Measurements from ENCODE around the gene SORCS2.

DNA sequence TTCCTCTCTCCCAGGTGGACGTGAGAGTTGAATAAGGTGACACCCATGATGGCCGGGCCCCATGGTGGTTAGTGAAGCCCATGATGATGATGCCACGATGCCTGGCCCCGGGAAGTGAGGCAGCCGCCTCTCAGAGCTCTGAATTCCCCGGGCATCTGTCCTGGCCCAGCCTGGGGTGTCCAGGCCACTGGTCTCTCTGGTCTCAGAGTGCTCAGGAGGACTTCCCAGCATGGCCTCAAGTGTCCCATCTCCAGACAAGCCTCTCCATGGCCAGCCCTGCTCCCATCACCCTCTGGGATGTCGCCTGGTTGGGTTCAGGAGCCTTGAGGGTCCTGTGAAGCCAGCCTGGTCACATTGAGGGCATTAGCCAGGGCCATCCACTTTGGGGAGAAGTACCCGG lies 267.1 kb downstream of the SORCS2 start:
- TF ChIP-seq, protein P1, sequence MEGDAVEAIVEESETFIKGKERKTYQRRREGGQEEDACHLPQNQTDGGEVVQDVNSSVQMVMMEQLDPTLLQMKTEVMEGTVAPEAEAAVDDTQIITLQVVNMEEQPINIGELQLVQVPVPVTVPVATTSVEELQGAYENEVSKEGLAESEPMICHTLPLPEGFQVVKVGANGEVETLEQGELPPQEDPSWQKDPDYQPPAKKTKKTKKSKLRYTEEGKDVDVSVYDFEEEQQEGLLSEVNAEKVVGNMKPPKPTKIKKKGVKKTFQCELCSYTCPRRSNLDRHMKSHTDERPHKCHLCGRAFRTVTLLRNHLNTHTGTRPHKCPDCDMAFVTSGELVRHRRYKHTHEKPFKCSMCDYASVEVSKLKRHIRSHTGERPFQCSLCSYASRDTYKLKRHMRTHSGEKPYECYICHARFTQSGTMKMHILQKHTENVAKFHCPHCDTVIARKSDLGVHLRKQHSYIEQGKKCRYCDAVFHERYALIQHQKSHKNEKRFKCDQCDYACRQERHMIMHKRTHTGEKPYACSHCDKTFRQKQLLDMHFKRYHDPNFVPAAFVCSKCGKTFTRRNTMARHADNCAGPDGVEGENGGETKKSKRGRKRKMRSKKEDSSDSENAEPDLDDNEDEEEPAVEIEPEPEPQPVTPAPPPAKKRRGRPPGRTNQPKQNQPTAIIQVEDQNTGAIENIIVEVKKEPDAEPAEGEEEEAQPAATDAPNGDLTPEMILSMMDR (IDR thresholded peaks at IDR 0.05; ENCODE audit: low read depth, low read length): no peak
- TF ChIP-seq POLR2A (IDR thresholded peaks at IDR 0.05; ENCODE audit: extremely low read depth, insufficient read length) (no peak), MYC (IDR thresholded peaks at IDR 0.05; ENCODE audit: low read depth, low read length) (no peak)
- TF ChIP-seq, protein P2, sequence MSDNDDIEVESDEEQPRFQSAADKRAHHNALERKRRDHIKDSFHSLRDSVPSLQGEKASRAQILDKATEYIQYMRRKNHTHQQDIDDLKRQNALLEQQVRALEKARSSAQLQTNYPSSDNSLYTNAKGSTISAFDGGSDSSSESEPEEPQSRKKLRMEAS (IDR thresholded peaks at IDR 0.05; ENCODE audit: low read depth, low read length): no peak
